GM10266 (cell line): ENCODE data around the gene RAB3C.

ENCODE experiments used
- DNase-seq: peaks from one replicate; pipeline ENCODE4 v3.0.0; 2012; ENCODE audit errors: extremely low spot score
- CTCF ChIP-seq: IDR thresholded peaks from 2 replicates; pipeline ENCODE4 v1.5.1; 2012; ENCODE audit warnings: mild to moderate bottlenecking, low read depth; ENCODE audit not compliant: control insufficient read depth, insufficient read depth; ENCODE audit errors: missing control alignments

Gene RAB3C

GRCh38 chr5:58746321-58746720, 163.4 kb downstream of the RAB3C start:
- TF ChIP-seq CTCF = no peak
- DNase-seq = no peak

- no peak for TF ChIP-seq CTCF
- DNase-seq = no peak
Measured at GRCh38 chr5:58750036-58750435, 167.2 kb downstream of the RAB3C start.

GRCh38 chr5:58751222-58751837, 168.5 kb downstream of the RAB3C start:
- no peak for DNase-seq

GRCh38 chr5:58752104-58752503, 169.2 kb downstream of the RAB3C start:
- no peak for DNase-seq
- no peak for TF ChIP-seq CTCF

More at GRCh38 chr5:58751222-58751837, 168.5 kb downstream of the RAB3C start:
- no peak for TF ChIP-seq CTCF

- DNase-seq = no peak
- TF ChIP-seq CTCF = no peak
Measured at GRCh38 chr5:58753446-58753845, 170.6 kb downstream of the RAB3C start.

- TF ChIP-seq CTCF = no peak
- DNase-seq = no peak
Measured at GRCh38 chr5:58754250-58754649, 171.4 kb downstream of the RAB3C start.

- no peak for TF ChIP-seq CTCF
- no peak for DNase-seq
Measured at GRCh38 chr5:58755397-58755796, 172.5 kb downstream of the RAB3C start.
